ENCODE results near the gene RARB. TPM values are rescaled to one million over a fixed set of nuclear protein-coding genes. Genes with fewer than 3 reads are reported as not detected.

RARB gene
- total RNA-seq, 1 donor from 2014 or later, result 15.0 TPM

DNA sequence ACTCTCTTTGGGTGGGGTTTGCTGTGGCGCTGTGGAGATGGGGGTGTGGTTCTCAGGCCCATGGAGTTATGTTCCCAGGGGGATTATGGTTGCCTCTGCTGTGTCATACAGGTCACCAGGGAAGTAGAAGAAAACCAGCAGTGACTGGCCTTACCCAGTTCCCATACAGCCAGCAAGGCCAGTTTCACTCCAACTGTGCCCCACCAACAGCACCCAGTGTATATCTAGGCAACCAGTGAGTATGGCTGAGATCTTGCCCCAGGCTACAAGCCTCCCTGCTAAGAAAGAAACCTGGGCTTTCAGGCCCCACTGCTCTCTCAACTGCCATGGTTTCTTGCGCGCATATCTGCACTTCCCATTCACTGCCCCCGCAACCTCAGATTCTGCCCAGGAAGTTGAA, 31.4 kb upstream of the RARB start:
- Histone ChIP-seq H3K9me3 (no peaks in the 10 kb centered on the region), H3K27ac (no peak overlapping the region), H3K4me1 (no peaks in the 10 kb centered on the region), H3K36me3 (no peaks in the 10 kb centered on the region), H3K4me3 (no peak overlapping the region), H3K27me3 (no peaks in the 10 kb centered on the region)
- no peak for DNase-seq (ENCODE audit: extremely low spot score in 2 of 2)
- intact Hi-C loops (cut with DNase I), result no loop called here
- TF ChIP-seq, protein P1, sequence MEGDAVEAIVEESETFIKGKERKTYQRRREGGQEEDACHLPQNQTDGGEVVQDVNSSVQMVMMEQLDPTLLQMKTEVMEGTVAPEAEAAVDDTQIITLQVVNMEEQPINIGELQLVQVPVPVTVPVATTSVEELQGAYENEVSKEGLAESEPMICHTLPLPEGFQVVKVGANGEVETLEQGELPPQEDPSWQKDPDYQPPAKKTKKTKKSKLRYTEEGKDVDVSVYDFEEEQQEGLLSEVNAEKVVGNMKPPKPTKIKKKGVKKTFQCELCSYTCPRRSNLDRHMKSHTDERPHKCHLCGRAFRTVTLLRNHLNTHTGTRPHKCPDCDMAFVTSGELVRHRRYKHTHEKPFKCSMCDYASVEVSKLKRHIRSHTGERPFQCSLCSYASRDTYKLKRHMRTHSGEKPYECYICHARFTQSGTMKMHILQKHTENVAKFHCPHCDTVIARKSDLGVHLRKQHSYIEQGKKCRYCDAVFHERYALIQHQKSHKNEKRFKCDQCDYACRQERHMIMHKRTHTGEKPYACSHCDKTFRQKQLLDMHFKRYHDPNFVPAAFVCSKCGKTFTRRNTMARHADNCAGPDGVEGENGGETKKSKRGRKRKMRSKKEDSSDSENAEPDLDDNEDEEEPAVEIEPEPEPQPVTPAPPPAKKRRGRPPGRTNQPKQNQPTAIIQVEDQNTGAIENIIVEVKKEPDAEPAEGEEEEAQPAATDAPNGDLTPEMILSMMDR (IDR thresholded peaks at IDR 0.05), result no peak
- TF ChIP-seq POLR2AphosphoS5 (IDR thresholded peaks at IDR 0.05; ENCODE audit: insufficient read depth in 1 of 2, low read depth in 1 of 2) (no peak), POLR2A (IDR thresholded peaks at IDR 0.05) (no peak)

GRCh38 chr3:25397150-25397549, 30.9 kb upstream of the RARB start:
- TF ChIP-seq POLR2A (IDR thresholded peaks at IDR 0.05) (no peak), POLR2AphosphoS5 (IDR thresholded peaks at IDR 0.05; ENCODE audit: insufficient read depth in 1 of 2, low read depth in 1 of 2) (no peak)
- TF ChIP-seq, protein P1 (IDR thresholded peaks at IDR 0.05), result no peak
- Histone ChIP-seq H3K27ac (no peak overlapping the region), H3K36me3 (no peaks in the 10 kb centered on the region), H3K4me1 (no peaks in the 10 kb centered on the region), H3K4me3 (no peak overlapping the region), H3K27me3 (no peaks in the 10 kb centered on the region), H3K9me3 (no peaks in the 10 kb centered on the region)
- intact Hi-C loops (cut with DNase I), result no loop called here
- no peak for DNase-seq (ENCODE audit: extremely low spot score in 2 of 2)

DNA sequence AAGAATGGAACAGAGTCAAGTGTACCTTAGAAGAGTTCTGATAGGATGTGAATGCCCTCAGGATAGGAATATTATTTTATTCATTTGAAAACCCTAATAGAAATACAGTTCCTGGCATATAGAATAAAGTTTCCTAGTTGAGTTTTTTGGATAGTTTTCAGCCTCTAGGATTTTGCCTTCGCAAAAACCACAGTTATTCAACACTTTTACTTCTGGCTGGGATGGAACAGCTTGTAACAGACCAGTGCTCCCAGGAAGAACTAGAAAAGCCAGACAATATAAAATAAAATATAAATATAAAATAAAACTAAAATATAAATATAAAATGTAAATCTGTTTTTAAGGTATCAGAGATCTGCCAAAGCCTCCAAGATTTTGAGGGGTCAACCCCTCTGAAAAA, 27.5 kb upstream of the RARB start:
- H3K9me3 ChIP-seq, result no peaks in the 10 kb centered on the region
- H3K4me3 ChIP-seq, result no peak overlapping the region
- TF ChIP-seq POLR2AphosphoS5 (IDR thresholded peaks at IDR 0.05; ENCODE audit: insufficient read depth in 1 of 2, low read depth in 1 of 2), result no peak
- no peak for TF ChIP-seq POLR2A (IDR thresholded peaks at IDR 0.05)
- TF ChIP-seq, protein P1 (IDR thresholded peaks at IDR 0.05), result no peak
- no peaks in the 10 kb centered on the region for H3K36me3 ChIP-seq
- H3K27ac ChIP-seq, result no peak overlapping the region
- no peak for DNase-seq (ENCODE audit: extremely low spot score in 2 of 2)
- intact Hi-C loops (cut with DNase I), result no loop called here
- H3K27me3 ChIP-seq, result no peaks in the 10 kb centered on the region
- H3K4me1 ChIP-seq, result no peaks in the 10 kb centered on the region

- TF ChIP-seq POLR2A (IDR thresholded peaks at IDR 0.05) (no peak), POLR2AphosphoS5 (IDR thresholded peaks at IDR 0.05; ENCODE audit: insufficient read depth in 1 of 2, low read depth in 1 of 2) (no peak)
- TF ChIP-seq, protein P1 (IDR thresholded peaks at IDR 0.05), result no peak
- intact Hi-C loops (cut with DNase I), result no loop called here
- Histone ChIP-seq H3K27ac (no peak overlapping the region), H3K36me3 (no peaks in the 10 kb centered on the region), H3K4me1 (no peaks in the 10 kb centered on the region), H3K4me3 (no peak overlapping the region), H3K27me3 (no peaks in the 10 kb centered on the region), H3K9me3 (no peaks in the 10 kb centered on the region)
- no peak for DNase-seq (ENCODE audit: extremely low spot score in 2 of 2)
Measured at GRCh38 chr3:25403968-25404367, 24.1 kb upstream of the RARB start.

GRCh38 chr3:25404569-25404968, 23.5 kb upstream of the RARB start:
- no peak for DNase-seq (ENCODE audit: extremely low spot score in 2 of 2)
- intact Hi-C loops (cut with DNase I), result no loop called here
- Histone ChIP-seq H3K27ac (no peak overlapping the region), H3K4me3 (no peak overlapping the region), H3K4me1 (no peaks in the 10 kb centered on the region), H3K27me3 (no peaks in the 10 kb centered on the region), H3K9me3 (no peaks in the 10 kb centered on the region), H3K36me3 (no peaks in the 10 kb centered on the region)
- TF ChIP-seq, protein P1 (IDR thresholded peaks at IDR 0.05), result no peak
- no peak for TF ChIP-seq POLR2AphosphoS5 (IDR thresholded peaks at IDR 0.05; ENCODE audit: insufficient read depth in 1 of 2, low read depth in 1 of 2)
- no peak for TF ChIP-seq POLR2A (IDR thresholded peaks at IDR 0.05)

Data from vagina (tissue), 2 donors.